A549 (cell line): Measurements from ENCODE around the gene MMD.

ENCODE experiments used
- BHLHE40 ChIP-seq: IDR thresholded peaks from 2 replicates; pipeline ENCODE4 v1.6.1; 2012; ENCODE audit warnings: low read depth, low read length, inconsistent platforms
- CHD2 ChIP-seq: fragments of 150-350 bp; IDR thresholded peaks from 2 replicates; pipeline ENCODE4 v1.6.1; 2014; ENCODE audit warnings: low read length; ENCODE audit not compliant: partially characterized antibody
- CTCF ChIP-seq: fragments of >200 bp; sonication (Bioruptor Twin); formaldehyde crosslinking; IDR thresholded peaks from 3 replicates; pipeline ENCODE4 v1.5.1; 2016
- EP300 ChIP-seq, 2 experiments: fragments of >200 bp; sonication (Bioruptor Twin); formaldehyde crosslinking; IDR thresholded peaks; 2 replicates in 1 of 2; 3 replicates in 1 of 2; pipeline ENCODE4 v1.6.1; 2016 to 2017
- JUN ChIP-seq, 2 experiments: fragments of >200 bp; sonication (Bioruptor Twin); formaldehyde crosslinking; IDR thresholded peaks; 2 replicates in 1 of 2; 3 replicates in 1 of 2; pipeline ENCODE4 v1.6.1; 2016 to 2017
- KDM1A ChIP-seq: fragments of 200-600 bp; sonication (generic); IDR thresholded peaks from 2 replicates; pipeline ENCODE4 v1.6.1; 2016; ENCODE audit warnings: low read depth, mild to moderate bottlenecking
- POLR2A ChIP-seq: IDR thresholded peaks from 2 replicates; pipeline ENCODE4 v1.6.1; 2012; ENCODE audit warnings: mild to moderate bottlenecking, low read length
- SMC3 ChIP-seq: fragments of >200 bp; sonication (Bioruptor Twin); formaldehyde crosslinking; IDR thresholded peaks from 3 replicates; pipeline ENCODE4 v1.6.1; 2018; ENCODE audit warnings: inconsistent platforms
- USF2 ChIP-seq: fragments of 450-650 bp; IDR thresholded peaks from 2 replicates; pipeline ENCODE4 v1.6.1; 2014; ENCODE audit warnings: antibody characterized with exemption

GRCh38 chr17:55442953-55443683 is 21.5 kb upstream of the MMD start:
- TF ChIP-seq BHLHE40 (no peak), CTCF (no peak), SMC3 (no peak), KDM1A (no peak), CHD2 (no peak), USF2 (no peak), POLR2A (no peak), EP300 (IDR thresholded peaks at IDR 0.05) (no peak), JUN (IDR thresholded peaks at IDR 0.05) (no peak)
